NT2/D1 (cell line): Measurements from ENCODE around the gene ZNF275.

Experiments
- DNase-seq: peaks from one replicate; pipeline ENCODE4 v3.0.0-alpha.2; 2011; ENCODE audit warnings: low read depth, low spot score
- H3K27me3 ChIP-seq: 2 replicates; pipeline ENCODE4 v1.6.0; 2011; ENCODE audit warnings: mild to moderate bottlenecking; ENCODE audit not compliant: insufficient read length, insufficient read depth
- H3K36me3 ChIP-seq: 2 replicates; pipeline ENCODE4 v1.6.1; 2011; ENCODE audit warnings: mild to moderate bottlenecking, low read length, mixed read lengths; ENCODE audit not compliant: insufficient read depth, insufficient read length
- H3K4me1 ChIP-seq: 2 replicates; pipeline ENCODE4 v1.5.1; 2011; ENCODE audit not compliant: insufficient read depth, insufficient read length
- H3K4me3 ChIP-seq: 2 replicates; pipeline ENCODE4 v1.5.1; 2011; ENCODE audit warnings: low read depth; ENCODE audit not compliant: insufficient read length
- H3K9ac ChIP-seq: 2 replicates; pipeline ENCODE4 v1.6.0; 2011; ENCODE audit warnings: low read depth; ENCODE audit not compliant: insufficient read length
- H3K9me3 ChIP-seq: 2 replicates; pipeline ENCODE4 v1.5.1; 2011; ENCODE audit warnings: mild to moderate bottlenecking, low read length; ENCODE audit not compliant: insufficient read depth
- SUZ12 ChIP-seq: IDR thresholded peaks from 2 replicates; pipeline ENCODE4 v1.6.1; 2011; ENCODE audit not compliant: insufficient read length, insufficient read depth; ENCODE audit errors: extremely low read depth
- YY1 ChIP-seq: IDR thresholded peaks from 2 replicates; pipeline ENCODE4 v1.6.1; 2011; ENCODE audit not compliant: insufficient read length, insufficient read depth
- ZNF274 ChIP-seq: IDR thresholded peaks from 2 replicates; pipeline ENCODE4 v1.6.1; 2011; ENCODE audit warnings: mild to moderate bottlenecking, low read depth, low read length

The ZNF275 gene

DNA sequence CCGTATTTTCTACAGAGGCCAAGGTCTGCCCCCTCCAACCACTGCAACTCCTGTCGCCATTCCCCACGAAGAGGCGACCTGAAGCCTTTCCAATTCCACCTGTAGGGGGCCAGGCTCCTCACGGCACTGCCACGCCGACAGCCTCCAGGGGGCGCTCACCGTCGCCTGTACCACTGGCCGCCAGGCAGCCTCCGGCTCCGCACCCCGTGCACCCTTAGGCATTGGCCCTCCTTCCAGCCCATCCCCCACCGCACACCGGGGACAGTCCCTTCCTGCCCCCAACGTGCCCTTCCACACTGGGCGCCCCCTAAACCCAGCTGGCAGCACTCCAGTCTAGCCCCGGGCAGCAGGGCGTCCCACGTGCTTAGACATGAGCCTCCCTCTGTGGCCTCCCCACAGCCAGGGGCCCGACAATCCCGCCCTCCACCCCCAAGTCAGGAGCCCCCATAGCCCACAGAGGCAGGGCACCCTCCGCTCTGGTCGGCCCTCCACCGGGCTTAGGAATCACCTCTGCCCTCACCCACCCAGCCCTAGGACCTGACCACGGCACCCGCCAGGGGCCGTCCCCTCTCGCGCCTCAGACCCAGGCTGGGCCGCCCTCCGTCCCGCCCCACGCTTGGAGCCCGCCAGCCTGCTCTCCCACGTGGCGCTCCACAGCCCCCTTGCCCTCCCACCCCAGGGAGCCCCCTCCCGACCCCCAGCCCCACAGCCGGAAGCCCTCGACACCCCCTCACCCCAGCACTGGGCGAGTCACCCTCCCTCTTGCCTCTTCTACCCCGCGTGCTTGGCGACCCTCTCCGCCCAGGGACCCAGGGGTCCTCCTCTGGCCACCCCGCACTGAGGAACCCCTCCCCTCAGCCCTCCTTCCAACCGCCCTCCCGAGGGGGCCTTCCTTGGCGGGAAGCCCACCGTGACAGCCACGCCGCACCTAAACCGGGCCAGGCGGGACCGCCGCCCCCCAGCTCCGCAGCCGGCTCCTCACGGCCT, 66.5 kb downstream of the ZNF275 start:
- peak; percentile 25 for DNase-seq
- no peaks in the 10 kb centered on the region for H3K9me3 ChIP-seq
- no peaks in the 10 kb centered on the region for H3K36me3 ChIP-seq
- no peak for TF ChIP-seq SUZ12
- TF ChIP-seq YY1, result no peak
- TF ChIP-seq ZNF274, result no peak
- no peak overlapping the region for H3K9ac ChIP-seq
- no peak overlapping the region for H3K4me3 ChIP-seq
- H3K27me3 ChIP-seq, result no peaks in the 10 kb centered on the region
- H3K4me1 ChIP-seq, result no peaks in the 10 kb centered on the region

DNA sequence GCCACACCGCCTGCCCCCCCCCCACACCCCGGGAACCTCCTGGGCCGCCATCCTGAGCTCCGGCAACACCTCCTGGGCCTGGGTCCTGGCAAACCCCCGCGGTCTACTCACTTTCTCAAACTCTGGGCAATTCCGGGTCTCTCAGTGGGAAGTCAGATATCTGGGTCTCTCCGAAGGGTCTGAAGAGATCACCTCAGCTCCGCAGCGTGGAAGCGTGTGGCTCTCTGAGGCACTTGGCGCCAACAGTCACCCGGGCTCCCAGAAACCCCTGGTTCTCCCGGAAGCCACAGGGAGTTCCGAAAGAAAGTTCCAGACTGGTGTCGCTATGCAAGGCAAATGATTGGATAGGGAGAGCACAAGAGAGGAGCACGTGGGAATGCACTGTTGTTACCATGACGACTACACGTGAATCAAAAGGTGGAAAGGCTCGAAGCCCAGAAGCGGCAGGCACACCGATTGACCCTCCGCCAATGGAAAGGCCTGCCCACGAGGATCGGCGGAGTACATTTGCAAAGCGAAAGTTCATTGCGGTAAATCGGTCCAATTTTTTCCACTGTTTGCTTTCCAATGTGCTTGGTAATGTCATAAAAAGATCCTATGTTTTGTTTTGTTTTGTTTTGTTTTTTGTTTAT, 67.3 kb downstream of the ZNF275 start, which contains the start of gene PNMA6E:
TSS of gene PNMA6E (minus strand) at position 218 of the 632 bp plus-strand sequence. CDS start 2,501 bp downstream, outside the sequence.
- no peak for DNase-seq
- Histone ChIP-seq H3K4me3 (no peak within 1 kb of the TSS), H3K27me3 (no peaks in the 10 kb centered on the region), H3K36me3 (no peaks in the 10 kb centered on the region), H3K4me1 (no peaks in the 10 kb centered on the region), H3K9ac (no peak within 1 kb of the TSS), H3K9me3 (no peaks in the 10 kb centered on the region)
- TF ChIP-seq ZNF274, result no peak
- TF ChIP-seq SUZ12, result no peak
- no peak for TF ChIP-seq YY1
